HCT116 (cell line): ENCODE results near the gene GJA9. TPM values are rescaled to one million over a fixed set of nuclear protein-coding genes. Genes with fewer than 3 reads are reported as not detected.

Experiments
- ATAC-seq: fragments of 200-7000 bp; cut with Tn5 transposase; 2 replicates; pipeline ENCODE4 v1.9.1; 2020; ENCODE audit warnings: mild to moderate bottlenecking, moderate library complexity
- Bru-seq: library from RNA; stranded (reverse); fragments of 400-500 nt; gene quantifications from one replicate; lab custom pipeline; 2021; lab: Mats Ljungman, UMichigan
- BruChase-seq, 2 experiments: library from RNA; stranded (reverse); fragments of 400-500 nt; gene quantifications; one replicate each; lab custom pipeline; 2021; lab: Mats Ljungman, UMichigan
- BruUV-seq: library from RNA; stranded (reverse); fragments of 400-500 nt; replicated peaks from 2 replicates; lab custom pipeline; 2021; lab: Mats Ljungman, UMichigan
- CTCF ChIA-PET: fragments of 300-600 bp; sonication (Branson Sonifier 250); formaldehyde crosslinking; loops from one replicate; lab custom pipeline; 2021; ENCODE audit warnings: antibody characterized with exemption; lab: Charles Lee
- POLR2A ChIA-PET: fragments of 300-600, 350-600 bp; sonication (Branson Sonifier 250); formaldehyde crosslinking; loops from one replicate; lab custom pipeline; 2021; ENCODE audit warnings: antibody characterized with exemption; lab: Charles Lee
- RAD21 ChIA-PET, 2 experiments: fragments of 300-600 bp; sonication (Branson Sonifier 250); formaldehyde crosslinking; loops; one replicate each; lab custom pipeline; 2023; ENCODE audit warnings: low total read pairs in 2 of 2; ENCODE audit not compliant: uncharacterized antibody in 2 of 2, unreplicated experiment in 2 of 2, low non-redundant PET in 1 of 2; lab: Charles Lee
- DNase-seq: peaks from one replicate; pipeline ENCODE4 v3.0.0-alpha.2; 2010; ENCODE audit warnings: low read depth, low spot score
- H2AFZ ChIP-seq: fragments of 200-600 bp; shearing (Covaris generic), sonication (generic); 2 replicates; pipeline ENCODE4 v1.6.1; 2017; ENCODE audit warnings: low read depth, mixed run types, mixed read lengths, antibody characterized with exemption, low read length; ENCODE audit not compliant: poor library complexity, severe bottlenecking
- H3K27ac ChIP-seq: 2 replicates; pipeline ENCODE4 v1.5.1; 2012; ENCODE audit warnings: low read depth, low read length
- H3K27me3 ChIP-seq: fragments of 200-600 bp; sonication (generic); 2 replicates; pipeline ENCODE4 v1.6.1; 2016; ENCODE audit warnings: mixed run types, low read length, mixed read lengths; ENCODE audit not compliant: insufficient read depth
- H3K36me3 ChIP-seq, 2 experiments: fragments of 200-500 bp in 1 of 2; fragments of 200-600 bp in 1 of 2; sonication (Bioruptor generic) in 1 of 2; sonication (generic) in 1 of 2; 2 replicates each; pipeline versions ENCODE4 v1.5.1 to v1.6.1; 2014 to 2016; ENCODE audit warnings: low read length in 2 of 2, inconsistent platforms in 1 of 2, mixed read lengths in 1 of 2, mixed run types in 1 of 2; ENCODE audit not compliant: insufficient read depth in 2 of 2, control insufficient read depth in 1 of 2
- H3K4me1 ChIP-seq, 2 experiments: fragments of 200-600 bp in 1 of 2; sonication (generic) in 1 of 2; 2 replicates each; pipeline versions ENCODE4 v1.5.1 to v1.6.1; 2012 to 2017; ENCODE audit warnings: low read length in 2 of 2, inconsistent platforms in 1 of 2, mild to moderate bottlenecking in 1 of 2, mixed read lengths in 1 of 2, mixed run types in 1 of 2, moderate library complexity in 1 of 2; ENCODE audit not compliant: insufficient read depth in 2 of 2, control insufficient read depth in 1 of 2
- H3K4me2 ChIP-seq: fragments of 200-600 bp; sonication (generic); 2 replicates; pipeline ENCODE4 v1.6.1; 2017; ENCODE audit warnings: mixed run types, low read length, mixed read lengths
- H3K4me3 ChIP-seq, 2 experiments: fragments of 200-600 bp in 1 of 2; sonication (generic) in 1 of 2; replicated peaks in 1 of 2; 2 replicates each; pipeline ENCODE4 v1.5.1; 2011 to 2016; ENCODE audit warnings: low read length in 2 of 2, control low read depth in 1 of 2, low read depth in 1 of 2, mild to moderate bottlenecking in 1 of 2, mixed read lengths in 1 of 2, mixed run types in 1 of 2
- H3K79me2 ChIP-seq: fragments of 200-600 bp; sonication (generic); 2 replicates; pipeline ENCODE4 v1.6.1; 2017; ENCODE audit warnings: mild to moderate bottlenecking, mixed run types, low read length, moderate library complexity, mixed read lengths; ENCODE audit not compliant: insufficient read depth
- H3K9ac ChIP-seq: fragments of 200-600 bp; sonication (generic); 2 replicates; pipeline ENCODE4 v1.6.1; 2016; ENCODE audit warnings: low read length, mixed read lengths
- H3K9me2 ChIP-seq: fragments of 200-600 bp; sonication (generic), shearing (Covaris generic); 2 replicates; pipeline ENCODE4 v1.6.1; 2017; ENCODE audit warnings: mixed run types, mild to moderate bottlenecking, moderate library complexity; ENCODE audit not compliant: insufficient read depth
- H3K9me3 ChIP-seq, 2 experiments: fragments of 200-500 bp in 1 of 2; fragments of 200-600 bp in 1 of 2; sonication (Bioruptor generic) in 1 of 2; sonication (generic) in 1 of 2; 2 replicates each; pipeline ENCODE4 v1.6.1; 2014 to 2017; ENCODE audit warnings: low read length in 2 of 2, mixed read lengths in 2 of 2, inconsistent platforms in 1 of 2, low read depth in 1 of 2, mild to moderate bottlenecking in 1 of 2, mixed run types in 1 of 2, moderate library complexity in 1 of 2; ENCODE audit not compliant: control insufficient read depth in 1 of 2, insufficient read depth in 1 of 2
- H4K20me1 ChIP-seq: fragments of 200-600 bp; sonication (generic), shearing (Covaris generic); 2 replicates; pipeline ENCODE4 v1.6.1; 2017; ENCODE audit warnings: mixed run types, mild to moderate bottlenecking, moderate library complexity; ENCODE audit not compliant: insufficient read depth
- CTCF ChIP-seq, 3 experiments: fragments of 200-600 bp in 1 of 3; sonication (generic) in 1 of 3; IDR thresholded peaks in 2 of 3; conservative IDR thresholded peaks in 1 of 3; 2 replicates each; pipeline ENCODE4 v1.5.1; 2012 to 2017; ENCODE audit warnings: low read depth in 2 of 3, low read length in 2 of 3, antibody characterized with exemption in 1 of 3, borderline replicate concordance in 1 of 3, control low read depth in 1 of 3, mild to moderate bottlenecking in 1 of 3, mixed read lengths in 1 of 3, mixed run types in 1 of 3, moderate library complexity in 1 of 3; ENCODE audit not compliant: insufficient read depth in 1 of 3
- ELF1 ChIP-seq: IDR thresholded peaks from 2 replicates; pipeline ENCODE4 v1.6.1; 2012; ENCODE audit warnings: low read depth, borderline replicate concordance
- FOSL1 ChIP-seq: IDR thresholded peaks from 2 replicates; pipeline ENCODE4 v1.6.1; 2012; ENCODE audit warnings: low read depth
- JUND ChIP-seq: IDR thresholded peaks from 2 replicates; pipeline ENCODE4 v1.6.1; 2012
- MAX ChIP-seq: IDR thresholded peaks from 2 replicates; pipeline ENCODE4 v1.6.1; 2012
- RAD21 ChIP-seq: IDR thresholded peaks from 2 replicates; pipeline ENCODE4 v1.6.1; 2012; ENCODE audit warnings: low read depth, mild to moderate bottlenecking
- SIN3A ChIP-seq: IDR thresholded peaks from 2 replicates; pipeline ENCODE4 v1.6.1; 2012; ENCODE audit warnings: low read depth
- SP1 ChIP-seq: IDR thresholded peaks from 2 replicates; pipeline ENCODE4 v1.6.1; 2012; ENCODE audit warnings: low read depth
- SRF ChIP-seq: IDR thresholded peaks from 2 replicates; pipeline ENCODE4 v1.6.1; 2012; ENCODE audit warnings: low read depth
- YY1 ChIP-seq: IDR thresholded peaks from 2 replicates; pipeline ENCODE4 v1.6.1; 2011; ENCODE audit warnings: low read length, low read depth, moderate library complexity, mild to moderate bottlenecking; ENCODE audit not compliant: insufficient replicate concordance; ENCODE audit errors: extremely low read depth
- ZBTB33 ChIP-seq: IDR thresholded peaks from 2 replicates; pipeline ENCODE4 v1.6.1; 2011; ENCODE audit warnings: mild to moderate bottlenecking, low read length, moderate library complexity; ENCODE audit not compliant: insufficient replicate concordance; ENCODE audit errors: extremely low read depth
- ZNF274 ChIP-seq: fragments of 200-500 bp; sonication (Bioruptor generic); IDR thresholded peaks from 2 replicates; pipeline ENCODE4 v1.6.1; 2014; ENCODE audit warnings: mild to moderate bottlenecking, low read depth, low read length, inconsistent platforms
- intact Hi-C: fragments of 100-400 bp; cut with micrococcal nuclease; formaldehyde crosslinking; loops from 2 replicates; pipeline ENCODE4 v1.10.0; 2022
- long read RNA-seq: library from polyadenylated mRNA; unstranded; transcript quantifications from one replicate; pipeline ENCODE4 v2.0.0, GENCODE V29; 2021; ENCODE audit not compliant: unreplicated experiment
- polyA plus RNA-seq: library from polyadenylated mRNA; unstranded; fragments of >200 nt; gene quantifications from 2 replicates; pipeline ENCODE4 v1.2.1, GENCODE V29; 2012; ENCODE audit warnings: missing spikeins
- total RNA-seq: library from RNA; stranded (reverse); gene quantifications from one replicate; pipeline ENCODE4 v1.2.1, GENCODE V29; 2021; ENCODE audit not compliant: unreplicated experiment

GJA9 gene
- total RNA-seq, result not detected
- 0.05 TPM in 2 replicates for polyA plus RNA-seq
- not detected for Bru-seq, nascent RNA
- BruChase-seq, experiment 1, labeled RNA remaining after a 6-hour chase, result not detected
- BruChase-seq, experiment 2, labeled RNA remaining after a 2-hour chase, result not detected
- long read RNA-seq, result 0 reads

GRCh38 chr1:38881487-38881886 lies at the start of gene GJA9:
TSS of gene GJA9 (minus strand) at chr1:38881587. CDS start at chr1:38876098, 5,489 bp downstream.
- CTCF ChIA-PET, result no interaction called here

More at GRCh38 chr1:38881487-38881886, at the start of gene GJA9:
- no TSS peak for BruUV-seq
- ATAC-seq (no peak), DNase-seq (no peak)
- Histone ChIP-seq H3K27ac (no peak within 1 kb of the TSS), H3K9ac (no peak within 1 kb of the TSS), H3K79me2 (no peaks in the 10 kb centered on the region), H2AFZ (no peak within 1 kb of the TSS), H4K20me1 (no peaks in the 10 kb centered on the region), H3K4me2 (no peak within 1 kb of the TSS), H3K9me2 (no peaks in the 10 kb centered on the region), H3K4me3 (no peak within 1 kb of the TSS), H3K4me1 (no peaks in the 10 kb centered on the region), H3K9me3 (no peaks in the 10 kb centered on the region), H3K27me3 (0 out of 2 replicates have a peak, but pooled peaks cover 2% of the 10 kb centered on the region), H3K36me3 (no peaks in the 10 kb centered on the region)
- RAD21 ChIA-PET, result no interaction called here
- intact Hi-C loops, result no loop called here
- POLR2A ChIA-PET, result no interaction called here
- no peak for TF ChIP-seq ZNF274
- no peak for TF ChIP-seq SP1
- no peak for TF ChIP-seq SRF
- no peak for TF ChIP-seq CTCF (IDR thresholded peaks at IDR 0.05 in 2 of 3, conservative IDR thresholded peaks at IDR 0.05 in 1 of 3; ENCODE audit: borderline replicate concordance in 1 of 3, insufficient read depth in 1 of 3, low read depth in 2 of 3, low read length in 2 of 3)
- no peak for TF ChIP-seq ELF1
- TF ChIP-seq ZBTB33, result no peak
- TF ChIP-seq FOSL1, result no peak
- no peak for TF ChIP-seq RAD21
- no peak for TF ChIP-seq MAX
- TF ChIP-seq JUND, result no peak
- TF ChIP-seq YY1, result no peak
- TF ChIP-seq SIN3A, result no peak
